Measurements from ENCODE around the gene NCAPG. TPM values are rescaled to one million over a fixed set of nuclear protein-coding genes. Genes with fewer than 3 reads are reported as not detected.

Gene NCAPG
- total and polyA plus RNA-seq, 4 donors = 0.08 to 45.2 (median 0.91) TPM

DNA sequence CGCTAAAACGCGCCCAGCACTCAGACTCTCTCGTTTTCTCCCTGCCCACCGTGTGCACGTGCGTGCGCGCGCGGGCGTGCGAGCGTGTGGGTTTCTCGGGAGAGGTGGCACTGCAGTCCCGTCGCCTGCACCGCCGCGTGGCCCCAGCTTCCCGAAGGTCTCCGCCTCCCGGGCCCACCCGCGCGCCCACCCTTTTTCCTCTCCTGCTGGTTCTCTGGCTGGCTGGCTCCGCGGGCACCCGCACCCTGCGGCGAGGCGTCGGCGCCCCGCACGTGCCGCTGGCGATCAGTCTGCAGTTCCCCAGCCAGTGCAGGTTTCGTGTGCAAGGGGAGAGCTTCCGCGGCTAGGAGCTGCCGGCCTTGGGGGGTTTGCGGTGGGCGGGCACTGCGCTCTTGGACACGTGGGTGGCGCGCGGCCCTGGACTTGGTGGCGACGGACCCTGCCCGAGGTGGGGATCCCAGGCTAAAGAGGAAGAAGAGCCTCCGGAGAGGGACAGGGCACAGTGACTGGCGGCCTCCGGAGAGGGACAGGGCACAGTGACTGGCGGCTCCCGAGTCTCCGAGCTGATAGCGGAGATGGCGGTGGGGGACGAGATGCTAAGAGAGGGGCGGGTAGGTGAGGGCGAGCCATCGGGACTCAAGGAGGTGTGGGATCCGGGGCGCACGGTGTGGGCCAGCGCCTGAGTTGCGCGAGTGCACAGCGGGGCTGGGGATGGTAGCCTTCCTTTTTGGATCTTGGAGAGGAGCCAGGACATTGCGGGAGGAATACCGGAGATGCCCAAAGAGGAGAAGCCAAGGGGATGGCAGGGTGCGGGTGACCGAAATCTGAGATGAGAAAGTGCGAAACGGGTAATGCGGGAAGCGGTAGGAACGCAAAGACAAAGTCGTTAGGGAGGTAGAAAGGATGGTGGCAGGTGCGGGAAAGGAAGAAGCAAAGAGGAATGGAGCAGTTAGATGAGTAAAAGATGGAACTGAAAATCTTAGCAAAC is 29.2 kb upstream of the NCAPG start, which contains the start of gene FAM184B:
Gene FAM184B (minus strand): TSS at position 322 of the 988 bp plus-strand sequence. CDS start 322 bp downstream, outside the sequence.
- DNase-seq (ENCODE audit: low spot score) = no peak
- Histone ChIP-seq H3K9ac (ENCODE audit: low read depth in 1 of 2, low read length in 2 of 2) (no peak within 1 kb of the TSS), H3K27ac (ENCODE audit: low read depth in 1 of 2, low read length in 2 of 2) (no peak within 1 kb of the TSS), H3K36me3 (ENCODE audit: control insufficient read depth in 4 of 4, insufficient read depth in 3 of 4, low read depth in 1 of 4, low read length in 3 of 4) (no peaks in the 10 kb centered on the region), H3K4me1 (ENCODE audit: control insufficient read depth in 4 of 4, insufficient read depth in 4 of 4, low read length in 3 of 4) (peaks cover 10 to 20% (median 16%) of the 10 kb centered on the region in 4 donors), H3K9me3 (ENCODE audit: control insufficient read depth in 4 of 4, low read length in 3 of 4) (no peaks in the 10 kb centered on the region), H3K27me3 (ENCODE audit: control insufficient read depth in 4 of 4, insufficient read depth in 4 of 4, low read length in 3 of 4) (peaks cover 0 to 20% (median 6%) of the 10 kb centered on the region in 4 donors), H3K4me3 (ENCODE audit: low read depth in 1 of 3, low read length in 3 of 3) (peak within 1 kb of the TSS in 2 of 3 donors; percentile 35 to 48)
- WGBS = 4% methylated on average over 82 of the region's 82 CpGs
- TF ChIP-seq FOXA2 (IDR thresholded peaks at IDR 0.05) (no peak), JUND (IDR thresholded peaks at IDR 0.05) (no peak), RAD21 (IDR thresholded peaks at IDR 0.05) (no peak), GABPA (IDR thresholded peaks at IDR 0.05 in 1 of 2, conservative IDR thresholded peaks at IDR 0.05 in 1 of 2) (no peak), TAF1 (conservative IDR thresholded peaks at IDR 0.05) (no peak)
- TF ChIP-seq, protein P1, sequence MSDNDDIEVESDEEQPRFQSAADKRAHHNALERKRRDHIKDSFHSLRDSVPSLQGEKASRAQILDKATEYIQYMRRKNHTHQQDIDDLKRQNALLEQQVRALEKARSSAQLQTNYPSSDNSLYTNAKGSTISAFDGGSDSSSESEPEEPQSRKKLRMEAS (IDR thresholded peaks at IDR 0.05) = no peak
- TF ChIP-seq, protein P2, sequence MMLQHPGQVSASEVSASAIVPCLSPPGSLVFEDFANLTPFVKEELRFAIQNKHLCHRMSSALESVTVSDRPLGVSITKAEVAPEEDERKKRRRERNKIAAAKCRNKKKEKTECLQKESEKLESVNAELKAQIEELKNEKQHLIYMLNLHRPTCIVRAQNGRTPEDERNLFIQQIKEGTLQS (IDR thresholded peaks at IDR 0.05) = no peak

DNA sequence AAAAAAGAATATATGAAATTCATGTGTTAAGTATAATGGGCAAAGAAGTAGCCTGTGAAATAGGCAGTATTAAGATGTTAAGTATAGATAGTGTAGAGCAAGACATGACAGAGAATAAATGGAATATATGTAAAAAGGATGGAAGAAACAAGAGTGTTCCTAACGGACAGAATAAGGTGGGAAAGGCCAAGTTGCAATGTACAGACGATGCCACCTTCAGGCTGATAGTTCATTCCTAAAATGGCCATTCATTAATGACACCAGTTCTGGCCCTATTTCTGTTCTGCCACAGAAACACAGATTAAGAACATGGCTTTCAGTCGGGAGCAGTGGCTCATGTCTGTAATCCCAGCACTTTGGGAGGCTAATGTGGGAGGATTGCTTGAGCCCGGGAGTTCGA is 24.9 kb upstream of the NCAPG start:
- WGBS = 86% methylated on average over 5 of the region's 5 CpGs
- no peaks in the 10 kb centered on the region for H3K9me3 ChIP-seq (ENCODE audit: control insufficient read depth in 4 of 4, low read length in 3 of 4)
- no peak overlapping the region for H3K4me3 ChIP-seq (ENCODE audit: low read depth in 1 of 3, low read length in 3 of 3)
- H3K27me3 ChIP-seq (ENCODE audit: control insufficient read depth in 4 of 4, insufficient read depth in 4 of 4, low read length in 3 of 4) = peaks cover 0 to 9% (median 3%) of the 10 kb centered on the region in 4 donors
- TF ChIP-seq NR2F2 (IDR thresholded peaks at IDR 0.05) (no peak), HNF4A (conservative IDR thresholded peaks at IDR 0.05) (no peak), JUND (IDR thresholded peaks at IDR 0.05) (no peak), SP1 (IDR thresholded peaks at IDR 0.05) (no peak), FOXA1 (IDR thresholded peaks at IDR 0.05) (no peak), GABPA (IDR thresholded peaks at IDR 0.05 in 1 of 2, conservative IDR thresholded peaks at IDR 0.05 in 1 of 2) (no peak), HNF4G (IDR thresholded peaks at IDR 0.05) (no peak), FOXA2 (IDR thresholded peaks at IDR 0.05) (no peak), YY1 (IDR thresholded peaks at IDR 0.05) (no peak), TAF1 (conservative IDR thresholded peaks at IDR 0.05) (no peak), RXRA (IDR thresholded peaks at IDR 0.05) (no peak)
- TF ChIP-seq, protein P1 (IDR thresholded peaks at IDR 0.05) = no peak
- TF ChIP-seq, protein P3, sequence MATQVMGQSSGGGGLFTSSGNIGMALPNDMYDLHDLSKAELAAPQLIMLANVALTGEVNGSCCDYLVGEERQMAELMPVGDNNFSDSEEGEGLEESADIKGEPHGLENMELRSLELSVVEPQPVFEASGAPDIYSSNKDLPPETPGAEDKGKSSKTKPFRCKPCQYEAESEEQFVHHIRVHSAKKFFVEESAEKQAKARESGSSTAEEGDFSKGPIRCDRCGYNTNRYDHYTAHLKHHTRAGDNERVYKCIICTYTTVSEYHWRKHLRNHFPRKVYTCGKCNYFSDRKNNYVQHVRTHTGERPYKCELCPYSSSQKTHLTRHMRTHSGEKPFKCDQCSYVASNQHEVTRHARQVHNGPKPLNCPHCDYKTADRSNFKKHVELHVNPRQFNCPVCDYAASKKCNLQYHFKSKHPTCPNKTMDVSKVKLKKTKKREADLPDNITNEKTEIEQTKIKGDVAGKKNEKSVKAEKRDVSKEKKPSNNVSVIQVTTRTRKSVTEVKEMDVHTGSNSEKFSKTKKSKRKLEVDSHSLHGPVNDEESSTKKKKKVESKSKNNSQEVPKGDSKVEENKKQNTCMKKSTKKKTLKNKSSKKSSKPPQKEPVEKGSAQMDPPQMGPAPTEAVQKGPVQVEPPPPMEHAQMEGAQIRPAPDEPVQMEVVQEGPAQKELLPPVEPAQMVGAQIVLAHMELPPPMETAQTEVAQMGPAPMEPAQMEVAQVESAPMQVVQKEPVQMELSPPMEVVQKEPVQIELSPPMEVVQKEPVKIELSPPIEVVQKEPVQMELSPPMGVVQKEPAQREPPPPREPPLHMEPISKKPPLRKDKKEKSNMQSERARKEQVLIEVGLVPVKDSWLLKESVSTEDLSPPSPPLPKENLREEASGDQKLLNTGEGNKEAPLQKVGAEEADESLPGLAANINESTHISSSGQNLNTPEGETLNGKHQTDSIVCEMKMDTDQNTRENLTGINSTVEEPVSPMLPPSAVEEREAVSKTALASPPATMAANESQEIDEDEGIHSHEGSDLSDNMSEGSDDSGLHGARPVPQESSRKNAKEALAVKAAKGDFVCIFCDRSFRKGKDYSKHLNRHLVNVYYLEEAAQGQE (IDR thresholded peaks at IDR 0.05) = no peak
- TF ChIP-seq, protein P2 (IDR thresholded peaks at IDR 0.05) = no peak
- TF ChIP-seq, protein P4, sequence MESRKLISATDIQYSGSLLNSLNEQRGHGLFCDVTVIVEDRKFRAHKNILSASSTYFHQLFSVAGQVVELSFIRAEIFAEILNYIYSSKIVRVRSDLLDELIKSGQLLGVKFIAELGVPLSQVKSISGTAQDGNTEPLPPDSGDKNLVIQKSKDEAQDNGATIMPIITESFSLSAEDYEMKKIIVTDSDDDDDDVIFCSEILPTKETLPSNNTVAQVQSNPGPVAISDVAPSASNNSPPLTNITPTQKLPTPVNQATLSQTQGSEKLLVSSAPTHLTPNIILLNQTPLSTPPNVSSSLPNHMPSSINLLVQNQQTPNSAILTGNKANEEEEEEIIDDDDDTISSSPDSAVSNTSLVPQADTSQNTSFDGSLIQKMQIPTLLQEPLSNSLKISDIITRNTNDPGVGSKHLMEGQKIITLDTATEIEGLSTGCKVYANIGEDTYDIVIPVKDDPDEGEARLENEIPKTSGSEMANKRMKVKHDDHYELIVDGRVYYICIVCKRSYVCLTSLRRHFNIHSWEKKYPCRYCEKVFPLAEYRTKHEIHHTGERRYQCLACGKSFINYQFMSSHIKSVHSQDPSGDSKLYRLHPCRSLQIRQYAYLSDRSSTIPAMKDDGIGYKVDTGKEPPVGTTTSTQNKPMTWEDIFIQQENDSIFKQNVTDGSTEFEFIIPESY (IDR thresholded peaks at IDR 0.05) = no peak
- TF ChIP-seq, protein P5, sequence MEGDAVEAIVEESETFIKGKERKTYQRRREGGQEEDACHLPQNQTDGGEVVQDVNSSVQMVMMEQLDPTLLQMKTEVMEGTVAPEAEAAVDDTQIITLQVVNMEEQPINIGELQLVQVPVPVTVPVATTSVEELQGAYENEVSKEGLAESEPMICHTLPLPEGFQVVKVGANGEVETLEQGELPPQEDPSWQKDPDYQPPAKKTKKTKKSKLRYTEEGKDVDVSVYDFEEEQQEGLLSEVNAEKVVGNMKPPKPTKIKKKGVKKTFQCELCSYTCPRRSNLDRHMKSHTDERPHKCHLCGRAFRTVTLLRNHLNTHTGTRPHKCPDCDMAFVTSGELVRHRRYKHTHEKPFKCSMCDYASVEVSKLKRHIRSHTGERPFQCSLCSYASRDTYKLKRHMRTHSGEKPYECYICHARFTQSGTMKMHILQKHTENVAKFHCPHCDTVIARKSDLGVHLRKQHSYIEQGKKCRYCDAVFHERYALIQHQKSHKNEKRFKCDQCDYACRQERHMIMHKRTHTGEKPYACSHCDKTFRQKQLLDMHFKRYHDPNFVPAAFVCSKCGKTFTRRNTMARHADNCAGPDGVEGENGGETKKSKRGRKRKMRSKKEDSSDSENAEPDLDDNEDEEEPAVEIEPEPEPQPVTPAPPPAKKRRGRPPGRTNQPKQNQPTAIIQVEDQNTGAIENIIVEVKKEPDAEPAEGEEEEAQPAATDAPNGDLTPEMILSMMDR (IDR thresholded peaks at IDR 0.05; ENCODE audit: low read depth, low read length, missing input control) = no peak
- H3K27ac ChIP-seq (ENCODE audit: low read depth in 1 of 2, low read length in 2 of 2) = no peak overlapping the region
- DNase-seq (ENCODE audit: low spot score) = no peak
- H3K9ac ChIP-seq (ENCODE audit: low read depth in 1 of 2, low read length in 2 of 2) = no peak overlapping the region
- H3K36me3 ChIP-seq (ENCODE audit: control insufficient read depth in 4 of 4, insufficient read depth in 3 of 4, low read depth in 1 of 4, low read length in 3 of 4) = no peaks in the 10 kb centered on the region
- H3K4me1 ChIP-seq (ENCODE audit: control insufficient read depth in 4 of 4, insufficient read depth in 4 of 4, low read length in 3 of 4) = peaks cover 8 to 14% (median 11%) of the 10 kb centered on the region in 4 donors

Data from liver (tissue), 9 donors.